Measurements from ENCODE around the gene EFCAB11. TPM values are rescaled to one million over a fixed set of nuclear protein-coding genes. Genes with fewer than 3 reads are reported as not detected.

The EFCAB11 gene
- total and polyA plus RNA-seq, 2 of the 4 experiments (the other 2 are of a cell fraction) = 2.2 to 5.3 TPM

DNA sequence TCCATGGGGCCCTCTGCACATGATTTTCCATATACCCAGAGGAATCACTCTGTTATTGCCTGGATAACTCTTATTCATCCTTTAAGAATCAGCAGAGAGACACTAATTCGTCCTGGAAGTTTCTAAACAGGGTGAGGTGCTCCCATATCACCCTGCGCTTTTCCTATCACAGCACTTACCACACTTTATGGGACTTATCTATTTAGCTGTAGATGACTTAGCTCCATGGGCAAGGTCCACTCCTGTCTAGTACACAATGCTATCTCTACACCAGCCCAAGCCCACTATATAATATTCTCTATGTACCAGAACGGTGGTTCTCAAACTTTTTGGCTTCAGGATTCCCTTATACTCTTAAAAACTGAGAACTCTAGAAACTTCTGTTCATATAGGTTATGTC is 111.7 kb downstream of the EFCAB11 start:
- H3K79me1 ChIP-seq (ENCODE audit: low read depth in 1 of 2, low read length in 2 of 2) = peaks cover 10 to 21% of the 10 kb centered on the region in 2 experiments; a peak in 3 of 4 replicates
- H4K20me1 ChIP-seq (ENCODE audit: insufficient read depth, low read length) = no peaks in the 10 kb centered on the region
- ChIA-PET CTCF (interaction anchor here (0.5 kb wide), 1 partner anchor 11 kb away, joined by 5 read pairs; no protein-coding TSS in a partner anchor), POLR2A (ENCODE audit: unreplicated experiment) (no interaction called here)
- peak overlapping the region; percentile 53 to 73 for H4K8ac ChIP-seq (ENCODE audit: low read depth in 2 of 2, low read length in 2 of 2)
- peak overlapping the region; percentile 85 for H3K14ac ChIP-seq (replicated peaks; ENCODE audit: low read depth, low read length)
- BruUV-seq (replicated peaks) = no TSS peak
- H3K9ac ChIP-seq (ENCODE audit: low read depth, low read length) = no peak overlapping the region
- no peak for ATAC-seq (ENCODE audit: low read depth)
- H3K9me1 ChIP-seq (ENCODE audit: insufficient read depth, low read length) = peaks cover 5% of the 10 kb centered on the region
- no peak overlapping the region for H2AFZ ChIP-seq (replicated peaks; ENCODE audit: low read length, poor library complexity)
- H3K9me3 ChIP-seq (ENCODE audit: control insufficient read depth, insufficient read depth, low read length) = peaks cover 3% of the 10 kb centered on the region; the same call in 1 of the 2 replicates
- H4K5ac ChIP-seq (ENCODE audit: low read depth, low read length) = peak overlapping the region; percentile 67; the same call in 1 of the 2 replicates
- H3K27ac ChIP-seq (ENCODE audit: insufficient read depth, low read length) = peak overlapping the region; percentile 69; the same call in 1 of the 2 replicates
- TF ChIP-seq, protein P1, sequence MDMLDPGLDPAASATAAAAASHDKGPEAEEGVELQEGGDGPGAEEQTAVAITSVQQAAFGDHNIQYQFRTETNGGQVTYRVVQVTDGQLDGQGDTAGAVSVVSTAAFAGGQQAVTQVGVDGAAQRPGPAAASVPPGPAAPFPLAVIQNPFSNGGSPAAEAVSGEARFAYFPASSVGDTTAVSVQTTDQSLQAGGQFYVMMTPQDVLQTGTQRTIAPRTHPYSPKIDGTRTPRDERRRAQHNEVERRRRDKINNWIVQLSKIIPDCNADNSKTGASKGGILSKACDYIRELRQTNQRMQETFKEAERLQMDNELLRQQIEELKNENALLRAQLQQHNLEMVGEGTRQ (IDR thresholded peaks at IDR 0.05; ENCODE audit: low read depth, low read length) = no peak
- TF ChIP-seq MAFK (IDR thresholded peaks at IDR 0.05; ENCODE audit: low read depth, low read length) (no peak), SMC3 (IDR thresholded peaks at IDR 0.05; ENCODE audit: low read depth, low read length) (no peak)
- H3K23ac ChIP-seq (ENCODE audit: low read depth, low read length) = no peak overlapping the region
- in situ Hi-C loops (cut with MboI; ENCODE audit: low sequenced_read_pairs) = no loop called here
- H4K91ac ChIP-seq (ENCODE audit: insufficient read depth, low read depth, low read length) = peak overlapping the region; percentile 59
- H3K27me3 ChIP-seq (ENCODE audit: control insufficient read depth, insufficient read depth, low read length) = no peaks in the 10 kb centered on the region
- WGBS, 2 experiments (ENCODE audit: extremely low coverage in 2 of 2, insufficient read length in 1 of 2) = 80% methylated on average over 1 of the region's 3 CpGs; no CpG with 5 or more reads in 1 of the 2 experiments
- H3K18ac ChIP-seq (ENCODE audit: low read depth, low read length) = peak overlapping the region; percentile 96
- dilution Hi-C loops (cut with HindIII; ENCODE audit: low sequenced_read_pairs, unreplicated experiment) = no loop called here
- H3K4me2 ChIP-seq (ENCODE audit: low read depth, low read length) = no peak overlapping the region
- no peak overlapping the region for H2AK9ac ChIP-seq (replicated peaks; ENCODE audit: low read depth, low read length, poor library complexity)
- peak overlapping the region; percentile 90 for H2BK5ac ChIP-seq (ENCODE audit: low read depth, low read length, poor library complexity, severe bottlenecking)
- intact Hi-C loops (cut with micrococcal nuclease) = no loop called here
- H3K4ac ChIP-seq (ENCODE audit: low read depth, low read length) = peak overlapping the region; percentile 35
- H2AK5ac ChIP-seq (ENCODE audit: low read depth, low read length) = peak overlapping the region; percentile 87
- H3K4me1 ChIP-seq (ENCODE audit: control insufficient read depth, insufficient read depth, low read length) = peaks cover 11% of the 10 kb centered on the region
- no peak overlapping the region; the same call in 1 of the 2 replicates for H3K56ac ChIP-seq (ENCODE audit: extremely low read depth, insufficient read depth, low read length)
- H3K36me3 ChIP-seq (ENCODE audit: control insufficient read depth, insufficient read depth, low read length) = no peaks in the 10 kb centered on the region
- H2BK20ac ChIP-seq (ENCODE audit: low read depth, low read length) = peak overlapping the region; percentile 40
- DNase-seq = no peak
- no peak overlapping the region for H3K4me3 ChIP-seq (ENCODE audit: insufficient read depth, low read depth, low read length)
- peak overlapping the region; percentile 38 for H2BK120ac ChIP-seq (ENCODE audit: low read depth, low read length)
- H2BK15ac ChIP-seq (ENCODE audit: low read depth, low read length) = peak overlapping the region; percentile 95
